Liver (tissue), 9 donors: Measurements from ENCODE around the gene PHF10. TPM values are rescaled to one million over a fixed set of nuclear protein-coding genes. Genes with fewer than 3 reads are reported as not detected.

Source experiments
- DNase-seq: peaks from one replicate; pipeline ENCODE4 v3.0.0-alpha.2; 2017; ENCODE audit warnings: low spot score
- H3K27ac ChIP-seq, 2 donors: one replicate each; pipeline ENCODE4 v1.7.0; 2013; ENCODE audit warnings: inconsistent platforms in 2 of 2, low read length in 2 of 2, control low read depth in 1 of 2, low read depth in 1 of 2, mild to moderate bottlenecking in 1 of 2
- H3K27me3 ChIP-seq, 4 donors: one replicate each; pipeline versions ENCODE4 v1.6.1 to v1.7.0; 2013; ENCODE audit warnings: low read length in 3 of 4, inconsistent platforms in 1 of 4, mild to moderate bottlenecking in 1 of 4, moderate library complexity in 1 of 4; ENCODE audit not compliant: control insufficient read depth in 4 of 4, insufficient read depth in 4 of 4
- H3K36me3 ChIP-seq, 4 donors: one replicate each; pipeline versions ENCODE4 v1.6.1 to v1.7.0; 2013; ENCODE audit warnings: low read length in 3 of 4, mild to moderate bottlenecking in 3 of 4, low read depth in 1 of 4, moderate library complexity in 1 of 4; ENCODE audit not compliant: control insufficient read depth in 4 of 4, insufficient read depth in 3 of 4
- H3K4me1 ChIP-seq, 4 donors: one replicate each; pipeline versions ENCODE4 v1.6.1 to v1.7.0; 2013; ENCODE audit warnings: low read length in 3 of 4, mild to moderate bottlenecking in 3 of 4, moderate library complexity in 1 of 4; ENCODE audit not compliant: control insufficient read depth in 4 of 4, insufficient read depth in 4 of 4
- H3K4me3 ChIP-seq, 3 donors: one replicate each; pipeline versions ENCODE4 v1.6.1 to v1.7.0; 2013; ENCODE audit warnings: low read length in 3 of 3, control low read depth in 1 of 3, low read depth in 1 of 3, mild to moderate bottlenecking in 1 of 3
- H3K9ac ChIP-seq, 2 donors: one replicate each; pipeline ENCODE4 v1.7.0; 2013; ENCODE audit warnings: low read length in 2 of 2, mild to moderate bottlenecking in 2 of 2, moderate library complexity in 2 of 2, control low read depth in 1 of 2, low read depth in 1 of 2
- H3K9me3 ChIP-seq, 4 donors: one replicate each; pipeline versions ENCODE4 v1.6.1 to v1.7.0; 2013; ENCODE audit warnings: low read length in 3 of 4; ENCODE audit not compliant: control insufficient read depth in 4 of 4
- ATF3 ChIP-seq: IDR thresholded peaks from 2 replicates; pipeline ENCODE4 v1.6.1; 2016; ENCODE audit warnings: antibody characterized with exemption
- CTCF ChIP-seq: fragments of 150-350 bp; IDR thresholded peaks from 2 replicates; pipeline ENCODE4 v1.5.1; 2017; ENCODE audit warnings: improper control_type of control experiment, low read depth, low read length; ENCODE audit not compliant: missing input control
- FOXA1 ChIP-seq: IDR thresholded peaks from 2 replicates; pipeline ENCODE4 v1.6.1; 2016; ENCODE audit warnings: antibody characterized with exemption
- HNF4A ChIP-seq, 2 donors: conservative IDR thresholded peaks; 2 replicates each; pipeline ENCODE4 v1.6.1; 2016; ENCODE audit warnings: antibody characterized with exemption in 2 of 2, mild to moderate bottlenecking in 2 of 2
- MAX ChIP-seq: IDR thresholded peaks from 2 replicates; pipeline ENCODE4 v1.6.1; 2016; ENCODE audit warnings: antibody characterized with exemption
- NR2F2 ChIP-seq: IDR thresholded peaks from 2 replicates; pipeline ENCODE4 v1.6.1; 2016; ENCODE audit warnings: antibody characterized with exemption
- RAD21 ChIP-seq, 2 donors: IDR thresholded peaks; 2 replicates each; pipeline ENCODE4 v1.6.1; 2016; ENCODE audit warnings: antibody characterized with exemption in 2 of 2, mild to moderate bottlenecking in 2 of 2
- RXRA ChIP-seq, 2 donors: IDR thresholded peaks; 2 replicates each; pipeline ENCODE4 v1.6.1; 2017 to 2018; ENCODE audit warnings: antibody characterized with exemption in 2 of 2, mild to moderate bottlenecking in 1 of 2
- SP1 ChIP-seq: IDR thresholded peaks from 2 replicates; pipeline ENCODE4 v1.6.1; 2018; ENCODE audit warnings: antibody characterized with exemption, mild to moderate bottlenecking
- YY1 ChIP-seq: IDR thresholded peaks from 2 replicates; pipeline ENCODE4 v1.6.1; 2016; ENCODE audit warnings: antibody characterized with exemption, mild to moderate bottlenecking
- WGBS: extraction: QIAGEN DNeasy Blood & Tissue Kit; methylation state at CpG from one replicate; pipeline ENCODE4 v1.1.7; 2013; 5-methylcytosine and 5-hydroxymethylcytosine counted together
- polyA plus RNA-seq, 2 donors: library from polyadenylated mRNA; stranded (reverse) in 1 of 2; unstranded in 1 of 2; fragments of 200-250 nt in 1 of 2; fragments of >200 nt in 1 of 2; fragmentation: Nextera tagmentation in 1 of 2; extraction: Ambion mirVana in 1 of 2; gene quantifications; one replicate each; pipeline versions ENCODE4 v1.2.1 to v1.2.3, GENCODE V29; 2013 to 2015
- total RNA-seq, 2 donors: library from RNA; depleted of rRNA; stranded (reverse); fragments of >200 nt; gene quantifications; one replicate each; pipeline ENCODE4 v1.2.3, GENCODE V29; 2014
- donor health status: healthy.
- donor health status: healthy.
- donor health status: healthy.
- donor health status: healthy.
- donor health status: healthy.

The PHF10 gene
- total and polyA plus RNA-seq, 4 donors, result 10.2 to 25.7 (median 18.6) TPM

DNA sequence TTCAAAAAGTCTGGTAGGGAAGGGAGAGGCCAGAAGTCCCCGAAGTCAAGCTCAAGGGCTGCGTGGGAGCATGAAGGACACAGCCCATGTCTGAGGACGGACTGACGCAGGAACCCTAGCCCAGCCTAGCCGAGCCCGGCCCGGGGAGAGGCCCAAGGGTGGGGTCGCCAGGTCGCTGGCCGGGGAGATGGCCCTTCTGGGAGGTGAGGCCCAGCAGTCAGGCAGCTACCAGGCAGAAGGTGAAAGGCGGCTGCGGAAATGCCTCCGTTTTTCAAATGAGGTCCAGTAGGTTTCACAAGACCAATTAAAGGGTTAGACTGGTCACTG, 67.1 kb downstream of the PHF10 start:
- DNase-seq, result no peak
- H3K9me3 ChIP-seq, result no peaks in the 10 kb centered on the region
- no peak overlapping the region for H3K9ac ChIP-seq
- no peak overlapping the region for H3K4me3 ChIP-seq
- TF ChIP-seq RXRA (IDR thresholded peaks at IDR 0.05) (no peak), NR2F2 (no peak), HNF4A (conservative IDR thresholded peaks at IDR 0.05) (no peak)
- peaks cover 0 to 4% (median 0%) of the 10 kb centered on the region in 4 donors for H3K4me1 ChIP-seq
- no peak overlapping the region for H3K27ac ChIP-seq
- WGBS, result 96% methylated on average over 13 of the region's 13 CpGs
- no peaks in the 10 kb centered on the region for H3K27me3 ChIP-seq
- H3K36me3 ChIP-seq, result peaks cover 4 to 35% (median 5%) of the 10 kb centered on the region in 4 donors

GRCh38 chr6:169656546-169657283, 67.6 kb downstream of the PHF10 start:
- Histone ChIP-seq H3K4me1 (peaks cover 0 to 4% (median 0%) of the 10 kb centered on the region in 4 donors), H3K9ac (no peak overlapping the region), H3K9me3 (no peaks in the 10 kb centered on the region), H3K36me3 (peaks cover 3 to 32% (median 5%) of the 10 kb centered on the region in 4 donors), H3K27me3 (no peaks in the 10 kb centered on the region), H3K27ac (no peak overlapping the region), H3K4me3 (no peak overlapping the region)
- no peak for TF ChIP-seq SP1
- TF ChIP-seq RAD21 (IDR thresholded peaks at IDR 0.05), result no peak
- TF ChIP-seq ATF3, result no peak
- no peak for TF ChIP-seq MAX
- no peak for TF ChIP-seq FOXA1
- no peak for TF ChIP-seq YY1
- no peak for TF ChIP-seq CTCF
- TF ChIP-seq RXRA (IDR thresholded peaks at IDR 0.05), result no peak
- WGBS, result 98% methylated on average over 23 of the region's 23 CpGs
- no peak for DNase-seq

- H3K4me1 ChIP-seq, result peaks cover 0 to 4% (median 0%) of the 10 kb centered on the region in 4 donors
- H3K27me3 ChIP-seq, result no peaks in the 10 kb centered on the region
- DNase-seq, result peak; percentile 55
- no peak overlapping the region for H3K9ac ChIP-seq
- peak overlapping the region in 1 of 2 donors; percentile 25 for H3K27ac ChIP-seq
- 93% methylated on average over 46 of the region's 46 CpGs for WGBS
- H3K36me3 ChIP-seq, result peaks cover 5 to 26% (median 5%) of the 10 kb centered on the region in 4 donors
- no peaks in the 10 kb centered on the region for H3K9me3 ChIP-seq
- TF ChIP-seq RAD21 (IDR thresholded peaks at IDR 0.05), result peak in 1 of 2 donors; percentile 45
- TF ChIP-seq CTCF, result no peak
- peak overlapping the region in 1 of 3 donors; percentile 50 for H3K4me3 ChIP-seq
These were observed 69.5 kb downstream of the PHF10 start for GRCh38 chr6:169654598-169655391.

Other genes starting within 250 kb of the PHF10 start
- gene WDR27, start 22.5 kb downstream of the PHF10 start, total RNA-seq, result 10 to 100 TPM in 1 of 2 donors, 1 to 10 TPM in 1; 7.1 to 20.1 TPM
- 1 to 10 TPM; 3.7 to 8.3 TPM for gene WDR27, start 22.5 kb downstream of the PHF10 start, polyA plus RNA-seq
- 10 to 100 TPM; 23.6 to 29.7 TPM for gene C6orf120, start 22.4 kb downstream of the PHF10 start, total RNA-seq
- gene C6orf120, start 22.4 kb downstream of the PHF10 start, polyA plus RNA-seq, result 10 to 100 TPM; 10.5 to 15.2 TPM
- 1 to 10 TPM in 1 of 2 donors, under 1 TPM in 1; 0.89 to 1.5 TPM for gene DYNLT2, start 27.1 kb upstream of the PHF10 start, total RNA-seq
- gene DYNLT2, start 27.1 kb upstream of the PHF10 start, polyA plus RNA-seq, result 1 to 10 TPM in 1 of 2 donors, under 1 TPM in 1; 0.37 to 2.3 TPM
- gene ERMARD, start 27.1 kb upstream of the PHF10 start, total RNA-seq, result 10 to 100 TPM; 11.9 to 20.7 TPM
- 10 to 100 TPM; 10.1 to 16.1 TPM for gene ERMARD, start 27.1 kb upstream of the PHF10 start, polyA plus RNA-seq